Measurements from ENCODE around the gene ZNF48. TPM values are rescaled to one million over a fixed set of nuclear protein-coding genes. Genes with fewer than 3 reads are reported as not detected.
A peak's percentile ranks its signal among the peaks of the same experiment; 100 is the strongest.

ZNF48 gene
- total RNA-seq, 1 donor from 2014 or later: 6.1 TPM

GRCh38 chr16:30421010-30421409, 25.8 kb downstream of the ZNF48 start:
- DNase-seq (no peak), ATAC-seq (no peak)
- Histone ChIP-seq H3K9me3 (no peaks in the 10 kb centered on the region), H3K27me3 (no peaks in the 10 kb centered on the region), H3K4me3 (no peak overlapping the region), H3K4me1 (peaks cover 10% of the 10 kb centered on the region), H3K27ac (no peak overlapping the region), H3K36me3 (peaks cover 20% of the 10 kb centered on the region)
- TF ChIP-seq CTCF (IDR thresholded peaks at IDR 0.05): no peak
- intact Hi-C loops (cut with DNase I): no loop called here

GRCh38 chr16:30428055-30428454, 32.8 kb downstream of the ZNF48 start:
- intact Hi-C loops (cut with DNase I): no loop called here
- no peak for TF ChIP-seq CTCF (IDR thresholded peaks at IDR 0.05)
- H3K36me3 ChIP-seq: peaks cover 17% of the 10 kb centered on the region

GRCh38 chr16:30429418-30429677, 34.1 kb downstream of the ZNF48 start:
- Histone ChIP-seq H3K36me3 (peaks cover 4% of the 10 kb centered on the region), H3K9me3 (no peaks in the 10 kb centered on the region), H3K27me3 (no peaks in the 10 kb centered on the region), H3K4me3 (peak overlapping the region; percentile 73), H3K4me1 (peaks cover 16% of the 10 kb centered on the region), H3K27ac (peak overlapping the region; percentile 49)
- intact Hi-C loops (cut with DNase I): no loop called here
- no peak for TF ChIP-seq CTCF (IDR thresholded peaks at IDR 0.05)
- DNase-seq: no peak
- ATAC-seq: no peak

More at GRCh38 chr16:30428055-30428454, 32.8 kb downstream of the ZNF48 start:
- DNase-seq (no peak), ATAC-seq (no peak)
- H3K9me3 ChIP-seq: no peaks in the 10 kb centered on the region
- H3K27me3 ChIP-seq: no peaks in the 10 kb centered on the region
- H3K27ac ChIP-seq: no peak overlapping the region
- H3K4me3 ChIP-seq: no peak overlapping the region
- H3K4me1 ChIP-seq: peaks cover 16% of the 10 kb centered on the region

GRCh38 chr16:30429678-30430427, 34.6 kb downstream of the ZNF48 start, which contains the start of gene DCTPP1:
TSS of gene DCTPP1 (minus strand) at chr16:30430030. CDS start at chr16:30429980, 50 bp downstream.
- no peaks in the 10 kb centered on the region for H3K27me3 ChIP-seq
- intact Hi-C loops (cut with DNase I): no loop called here
- ATAC-seq (peak; percentile 99), DNase-seq (peak; percentile 95)
- H3K27ac ChIP-seq: peak within 1 kb of the TSS; percentile 49
- H3K4me3 ChIP-seq: peak within 1 kb of the TSS; percentile 73
- TF ChIP-seq CTCF (IDR thresholded peaks at IDR 0.05): peak; percentile 76
- H3K4me1 ChIP-seq: peaks cover 16% of the 10 kb centered on the region
- no peaks in the 10 kb centered on the region for H3K9me3 ChIP-seq
- no peaks in the 10 kb centered on the region for H3K36me3 ChIP-seq

- Histone ChIP-seq H3K4me3 (peak overlapping the region; percentile 73), H3K4me1 (peaks cover 16% of the 10 kb centered on the region), H3K9me3 (no peaks in the 10 kb centered on the region), H3K36me3 (no peaks in the 10 kb centered on the region), H3K27ac (peak overlapping the region; percentile 48), H3K27me3 (no peaks in the 10 kb centered on the region)
- TF ChIP-seq CTCF (IDR thresholded peaks at IDR 0.05): no peak
- intact Hi-C loops (cut with DNase I): no loop called here
- peak; percentile 16 for ATAC-seq
- DNase-seq: no peak
Observed at GRCh38 chr16:30430428-30430970, 35.3 kb downstream of the ZNF48 start.
